Right atrium auricular region (tissue), 2 donors: Measurements from ENCODE around the gene ANKRD1. TPM values are rescaled to one million over a fixed set of nuclear protein-coding genes. Genes with fewer than 3 reads are reported as not detected.
"Not testable (repeated sequence)": the region's sequence is repeated elsewhere in the genome, so short reads cannot be mapped to it uniquely, and the experiment has no call there.

ENCODE experiments used
- DNase-seq: peaks from one replicate; pipeline ENCODE4 v3.0.0-alpha.2; 2019; ENCODE audit warnings: low spot score
- H3K27ac ChIP-seq, 2 donors: fragments of 200-600 bp; sonication (generic); 1 replicate in 1 of 2; 2 replicates in 1 of 2; pipeline ENCODE4 v1.5.1; 2016 to 2019
- H3K27me3 ChIP-seq, 2 donors: fragments of 200-600 bp; sonication (generic); one replicate each; pipeline versions ENCODE4 v1.5.1 to v1.6.0; 2017 to 2019
- H3K36me3 ChIP-seq: fragments of 200-600 bp; sonication (generic); one replicate; pipeline ENCODE4 v1.5.1; 2016
- H3K4me1 ChIP-seq, 2 donors: fragments of 200-600 bp; sonication (generic); one replicate each; pipeline versions ENCODE4 v1.5.1 to v1.6.0; 2017 to 2019
- H3K4me3 ChIP-seq, 2 donors: fragments of 200-600 bp; sonication (generic); 1 replicate in 1 of 2; 2 replicates in 1 of 2; pipeline ENCODE4 v1.5.1; 2017 to 2019; ENCODE audit warnings: mild to moderate bottlenecking in 1 of 2, moderate library complexity in 1 of 2
- H3K9me3 ChIP-seq, 2 donors: fragments of 200-600 bp; sonication (generic); one replicate each; pipeline ENCODE4 v1.5.1; 2019
- CTCF ChIP-seq, 2 donors: fragments of 200-600 bp; sonication (generic); IDR thresholded peaks; one replicate each; pipeline ENCODE4 v1.5.1; 2019; ENCODE audit warnings: antibody characterized with exemption in 2 of 2
- total RNA-seq, 2 donors: library from RNA; depleted of rRNA; stranded (reverse); fragments of >200 nt; gene quantifications; one replicate each; pipeline ENCODE4 v1.1.0, GENCODE V29; 2016

Gene ANKRD1
- total RNA-seq, 2 donors from 2014 or later, result 3,842 to 8,672 TPM

DNA sequence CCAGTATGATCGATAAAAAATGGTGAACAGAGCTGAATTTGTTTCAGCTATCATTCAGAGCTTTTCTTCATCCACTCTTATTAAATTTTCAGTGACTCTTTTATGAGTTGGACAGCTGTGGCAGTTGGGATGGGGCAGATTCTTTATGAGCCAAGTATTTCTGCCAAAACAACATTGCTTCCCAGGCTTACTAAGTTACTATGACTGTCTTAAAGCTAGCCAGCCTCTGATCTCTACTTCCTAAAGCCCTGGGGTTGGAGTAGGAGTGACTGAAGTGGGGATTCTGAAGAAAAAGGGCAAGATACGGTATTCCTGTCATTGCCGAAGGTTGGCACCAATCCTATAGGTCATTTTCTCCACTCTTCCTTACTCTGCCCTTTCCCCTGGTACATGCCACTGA is 36.5 kb downstream of the ANKRD1 start:
- Histone ChIP-seq H3K36me3 (peaks cover 34% of the 10 kb centered on the region), H3K4me1 (no peaks in the 10 kb centered on the region), H3K4me3 (no peak overlapping the region), H3K27me3 (no peaks in the 10 kb centered on the region), H3K9me3 (no peaks in the 10 kb centered on the region), H3K27ac (no peak overlapping the region)
- no peak for TF ChIP-seq CTCF (IDR thresholded peaks at IDR 0.05)
- no peak for DNase-seq

DNA sequence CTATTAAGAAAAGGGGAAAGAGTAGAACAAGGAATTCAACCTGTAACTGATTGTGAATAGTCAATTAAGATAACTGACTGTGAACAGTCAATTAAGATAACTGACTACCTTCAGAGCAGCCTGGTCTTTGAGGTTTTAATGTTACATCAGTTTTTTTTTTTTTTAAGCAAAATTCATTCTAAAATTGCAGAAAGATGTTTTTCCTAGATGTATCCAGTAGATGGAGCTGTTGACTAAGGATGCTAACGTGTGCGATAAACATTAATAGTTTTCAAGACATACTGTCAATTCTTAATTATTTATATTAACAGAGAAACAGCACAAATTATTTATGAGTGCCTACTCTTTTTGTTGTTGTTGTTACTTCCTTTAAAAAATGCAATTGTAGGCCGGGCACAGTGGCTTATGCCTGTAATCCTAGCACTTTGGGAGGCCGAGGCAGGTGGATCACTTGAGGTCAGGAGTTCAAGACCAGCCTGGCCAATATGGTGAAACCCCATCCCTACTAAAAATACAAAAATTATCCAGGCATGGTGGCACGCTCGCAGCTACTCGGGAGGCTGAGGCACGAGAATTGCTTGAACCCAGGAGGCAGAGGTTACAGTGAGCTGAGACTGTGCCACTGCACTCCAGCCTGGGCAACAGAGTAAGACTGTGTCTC is 40.7 kb downstream of the ANKRD1 start:
- not testable (repeated sequence) for H3K4me3 ChIP-seq, H3K27me3 ChIP-seq, H3K4me1 ChIP-seq, DNase-seq, H3K27ac ChIP-seq, H3K9me3 ChIP-seq
- peak; percentile 48 to 75 for TF ChIP-seq CTCF (IDR thresholded peaks at IDR 0.05)
- peaks cover 32% of the 10 kb centered on the region for H3K36me3 ChIP-seq

GRCh38 chr10:90879062-90879461 is 41.8 kb downstream of the ANKRD1 start:
- Histone ChIP-seq H3K36me3 (peaks cover 28% of the 10 kb centered on the region), H3K4me1 (peaks cover 0 to under 1% of the 10 kb centered on the region in 2 donors), H3K27me3 (no peaks in the 10 kb centered on the region), H3K9me3 (no peaks in the 10 kb centered on the region), H3K4me3 (no peak overlapping the region), H3K27ac (no peak overlapping the region)
- DNase-seq, result no peak
- TF ChIP-seq CTCF (IDR thresholded peaks at IDR 0.05), result no peak

GRCh38 chr10:90872648-90873020 is 48.3 kb downstream of the ANKRD1 start:
- Histone ChIP-seq H3K36me3 (peaks cover 12% of the 10 kb centered on the region), H3K4me1 (peaks cover 0 to 19% of the 10 kb centered on the region in 2 donors), H3K9me3 (peaks cover 0 to 8% of the 10 kb centered on the region in 2 donors), H3K27me3 (no peaks in the 10 kb centered on the region), H3K4me3 (peak overlapping the region; percentile 79 to 88), H3K27ac (peak overlapping the region in 1 of 2 donors; percentile 83)
- no peak for DNase-seq
- no peak for TF ChIP-seq CTCF (IDR thresholded peaks at IDR 0.05)

- no peak for TF ChIP-seq CTCF (IDR thresholded peaks at IDR 0.05)
- no peaks in the 10 kb centered on the region for H3K27me3 ChIP-seq
- peak; percentile 91 for DNase-seq
- H3K27ac ChIP-seq, result peak within 1 kb of the TSS; percentile 75 to 83
- H3K9me3 ChIP-seq, result peaks cover 0 to 8% of the 10 kb centered on the region in 2 donors
- H3K4me3 ChIP-seq, result peak within 1 kb of the TSS; percentile 79 to 88
- H3K36me3 ChIP-seq, result peaks cover 12% of the 10 kb centered on the region
- H3K4me1 ChIP-seq, result peaks cover 0 to 19% of the 10 kb centered on the region in 2 donors
Measured at GRCh38 chr10:90871766-90872647, 48.9 kb downstream of the ANKRD1 start, which contains the start of gene RPP30. RPP30 (plus strand) TSS chr10:90871974; CDS start chr10:90871987, 13 bp downstream.
